ENCODE measurements around the gene RPUSD1. TPM values are rescaled to one million over a fixed set of nuclear protein-coding genes. Genes with fewer than 3 reads are reported as not detected.

RPUSD1 gene
- total RNA-seq, 1 experiment from 2014 or later: 72.6 TPM

DNA sequence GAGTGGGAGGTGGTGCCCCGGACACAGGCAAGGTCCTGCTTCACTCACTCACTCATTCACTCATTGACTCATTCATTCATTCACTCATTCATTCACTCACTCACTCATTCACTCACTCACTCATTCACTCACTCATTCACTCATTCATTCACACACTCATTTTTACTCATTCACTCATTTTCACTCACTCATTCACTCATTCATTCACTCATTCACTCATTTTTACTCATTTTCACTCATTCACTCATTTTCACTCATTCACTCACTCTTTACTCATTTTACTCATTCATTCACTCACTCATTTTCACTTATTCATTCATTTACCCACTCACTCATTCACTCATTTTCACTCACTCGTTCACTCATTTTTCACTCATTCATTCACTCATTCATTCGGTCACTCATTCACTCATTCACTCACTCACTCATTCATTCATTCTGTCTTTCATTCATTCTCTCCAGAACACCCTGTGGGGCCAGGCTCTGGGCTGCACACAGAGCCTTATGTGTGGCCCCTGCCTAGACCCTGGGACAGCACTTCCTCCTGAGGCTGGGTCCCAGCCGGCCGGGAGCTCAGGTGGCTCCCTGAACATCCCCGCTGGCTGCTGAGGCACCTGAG lies 9.2 kb downstream of the RPUSD1 start:
- no peak for TF ChIP-seq EZH2 (IDR thresholded peaks at IDR 0.05; ENCODE audit: low read length, unreplicated experiment)
- no peak for TF ChIP-seq EZH2phosphoT487 (IDR thresholded peaks at IDR 0.05; ENCODE audit: borderline replicate concordance, low read length)
- TF ChIP-seq, protein P1, sequence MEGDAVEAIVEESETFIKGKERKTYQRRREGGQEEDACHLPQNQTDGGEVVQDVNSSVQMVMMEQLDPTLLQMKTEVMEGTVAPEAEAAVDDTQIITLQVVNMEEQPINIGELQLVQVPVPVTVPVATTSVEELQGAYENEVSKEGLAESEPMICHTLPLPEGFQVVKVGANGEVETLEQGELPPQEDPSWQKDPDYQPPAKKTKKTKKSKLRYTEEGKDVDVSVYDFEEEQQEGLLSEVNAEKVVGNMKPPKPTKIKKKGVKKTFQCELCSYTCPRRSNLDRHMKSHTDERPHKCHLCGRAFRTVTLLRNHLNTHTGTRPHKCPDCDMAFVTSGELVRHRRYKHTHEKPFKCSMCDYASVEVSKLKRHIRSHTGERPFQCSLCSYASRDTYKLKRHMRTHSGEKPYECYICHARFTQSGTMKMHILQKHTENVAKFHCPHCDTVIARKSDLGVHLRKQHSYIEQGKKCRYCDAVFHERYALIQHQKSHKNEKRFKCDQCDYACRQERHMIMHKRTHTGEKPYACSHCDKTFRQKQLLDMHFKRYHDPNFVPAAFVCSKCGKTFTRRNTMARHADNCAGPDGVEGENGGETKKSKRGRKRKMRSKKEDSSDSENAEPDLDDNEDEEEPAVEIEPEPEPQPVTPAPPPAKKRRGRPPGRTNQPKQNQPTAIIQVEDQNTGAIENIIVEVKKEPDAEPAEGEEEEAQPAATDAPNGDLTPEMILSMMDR (conservative IDR thresholded peaks at IDR 0.05; ENCODE audit: low read depth, low read length): no peak
- Histone ChIP-seq H3K4me3 (ENCODE audit: low read length) (no peak overlapping the region), H3K79me2 (ENCODE audit: low read length) (no peaks in the 10 kb centered on the region), H3K4me1 (ENCODE audit: insufficient read depth, low read length) (peaks cover 13% of the 10 kb centered on the region), H3K36me3 (ENCODE audit: low read depth, low read length) (no peaks in the 10 kb centered on the region), H3F3A (ENCODE audit: low read length, unreplicated experiment) (no peaks in the 10 kb centered on the region), H2AFZ (ENCODE audit: low read length) (no peak overlapping the region), H3K9ac (ENCODE audit: low read length) (no peak overlapping the region), H3K4me2 (ENCODE audit: low read length) (no peak overlapping the region), H3K9me2 (replicated peaks; ENCODE audit: low read length) (no peaks in the 10 kb centered on the region), H3K27me3 (ENCODE audit: low read length) (no peaks in the 10 kb centered on the region), H3K27ac (ENCODE audit: low read length) (no peak overlapping the region), H4K20me1 (ENCODE audit: low read length) (no peaks in the 10 kb centered on the region), H3K9me3 (ENCODE audit: low read length) (no peaks in the 10 kb centered on the region)
- ChIA-PET POLR2A (ENCODE audit: unreplicated experiment) (interaction anchor here (0.6 kb wide), 1 partner anchor 30 kb away, joined by 6 read pairs; no protein-coding TSS in a partner anchor), CTCF (no interaction called here)
- BruUV-seq (replicated peaks): no TSS peak
- intact Hi-C loops (cut with micrococcal nuclease): no loop called here
- ATAC-seq (no peak), DNase-seq (no peak)

DNA sequence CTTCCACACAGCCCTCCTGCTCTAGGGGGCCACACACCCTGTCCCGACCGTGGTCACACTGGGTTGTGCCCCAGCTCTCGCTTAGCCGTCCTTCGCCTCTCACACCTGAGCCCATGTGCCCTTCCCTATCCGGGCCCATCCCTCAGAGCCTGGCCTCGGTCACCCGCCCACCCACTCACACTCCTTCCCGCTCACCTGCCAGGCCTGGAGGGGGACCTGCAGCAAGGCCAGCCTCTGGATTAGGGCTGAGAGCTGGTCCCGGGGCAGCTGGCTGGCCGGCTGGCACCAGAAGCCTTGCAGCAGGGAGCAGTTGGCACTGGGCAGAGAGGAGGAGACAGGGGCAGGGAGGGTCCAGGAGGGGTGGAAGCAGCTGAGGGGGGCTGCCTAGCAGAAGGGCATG lies 9.7 kb downstream of the RPUSD1 start:
- H3K9ac ChIP-seq (ENCODE audit: low read length): no peak overlapping the region
- no peak overlapping the region for H3K4me3 ChIP-seq (ENCODE audit: low read length)
- H2AFZ ChIP-seq (ENCODE audit: low read length): no peak overlapping the region
- no peak overlapping the region for H3K4me2 ChIP-seq (ENCODE audit: low read length)
- peaks cover 7% of the 10 kb centered on the region for H3K4me1 ChIP-seq (ENCODE audit: insufficient read depth, low read length)
- H3K9me3 ChIP-seq (ENCODE audit: low read length): no peaks in the 10 kb centered on the region
- BruUV-seq (replicated peaks): no TSS peak
- H3K9me2 ChIP-seq (replicated peaks; ENCODE audit: low read length): no peaks in the 10 kb centered on the region
- H3K79me2 ChIP-seq (ENCODE audit: low read length): no peaks in the 10 kb centered on the region
- intact Hi-C loops (cut with micrococcal nuclease): no loop called here
- no peaks in the 10 kb centered on the region for H3F3A ChIP-seq (ENCODE audit: low read length, unreplicated experiment)
- no peaks in the 10 kb centered on the region for H4K20me1 ChIP-seq (ENCODE audit: low read length)
- ATAC-seq: no peak
- no peaks in the 10 kb centered on the region for H3K36me3 ChIP-seq (ENCODE audit: low read depth, low read length)
- no peak overlapping the region for H3K27ac ChIP-seq (ENCODE audit: low read length)
- H3K27me3 ChIP-seq (ENCODE audit: low read length): no peaks in the 10 kb centered on the region
- no peak for DNase-seq
- CTCF ChIA-PET: interaction anchor here (0.6 kb wide), 1 partner anchor 586 kb away, joined by 10 read pairs; no protein-coding TSS in a partner anchor
- TF ChIP-seq, protein P1 (conservative IDR thresholded peaks at IDR 0.05; ENCODE audit: low read depth, low read length): no peak
- TF ChIP-seq EZH2 (IDR thresholded peaks at IDR 0.05; ENCODE audit: low read length, unreplicated experiment) (no peak), EZH2phosphoT487 (IDR thresholded peaks at IDR 0.05; ENCODE audit: borderline replicate concordance, low read length) (no peak)
- POLR2A ChIA-PET (ENCODE audit: unreplicated experiment): no interaction called here

DNA sequence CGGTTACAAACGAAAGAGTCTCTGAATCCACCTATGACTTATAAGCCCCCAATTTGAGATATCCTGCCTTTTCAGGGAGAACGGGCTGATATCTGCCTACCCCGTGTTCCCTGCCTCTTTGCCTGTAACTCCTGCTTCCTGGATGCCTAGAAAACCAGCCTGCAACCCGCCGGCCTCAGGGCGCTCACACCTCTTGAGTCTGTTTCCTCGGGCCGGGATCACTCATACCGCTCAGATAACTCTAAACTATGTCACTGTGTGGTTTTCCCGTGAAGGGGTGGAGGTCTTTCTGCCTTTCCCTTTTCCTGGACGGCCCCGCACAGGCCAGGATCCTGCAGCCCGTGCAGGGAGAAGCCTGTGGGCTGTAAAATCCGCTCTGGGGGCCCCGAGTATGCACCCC lies 10.4 kb downstream of the RPUSD1 start:
- H3K9me2 ChIP-seq (replicated peaks; ENCODE audit: low read length): no peaks in the 10 kb centered on the region
- no peaks in the 10 kb centered on the region for H3F3A ChIP-seq (ENCODE audit: low read length, unreplicated experiment)
- DNase-seq (peak; percentile 27), ATAC-seq (peak; percentile 48; the same call in 1 of the 2 replicates)
- H3K27ac ChIP-seq (ENCODE audit: low read length): no peak overlapping the region
- peaks cover under 1% of the 10 kb centered on the region for H3K4me1 ChIP-seq (ENCODE audit: insufficient read depth, low read length)
- no peak overlapping the region for H3K4me3 ChIP-seq (ENCODE audit: low read length)
- TF ChIP-seq EZH2 (IDR thresholded peaks at IDR 0.05; ENCODE audit: low read length, unreplicated experiment): no peak
- TF ChIP-seq, protein P1 (conservative IDR thresholded peaks at IDR 0.05; ENCODE audit: low read depth, low read length): no peak
- TF ChIP-seq EZH2phosphoT487 (IDR thresholded peaks at IDR 0.05; ENCODE audit: borderline replicate concordance, low read length): no peak
- no peaks in the 10 kb centered on the region for H3K79me2 ChIP-seq (ENCODE audit: low read length)
- H3K27me3 ChIP-seq (ENCODE audit: low read length): no peaks in the 10 kb centered on the region
- intact Hi-C loops (cut with micrococcal nuclease): no loop called here
- BruUV-seq (replicated peaks): no TSS peak
- no peak overlapping the region for H3K9ac ChIP-seq (ENCODE audit: low read length)
- peak overlapping the region; percentile 50; the same call in 1 of the 2 replicates for H2AFZ ChIP-seq (ENCODE audit: low read length)
- POLR2A ChIA-PET (ENCODE audit: unreplicated experiment): no interaction called here
- no peaks in the 10 kb centered on the region for H4K20me1 ChIP-seq (ENCODE audit: low read length)
- H3K36me3 ChIP-seq (ENCODE audit: low read depth, low read length): no peaks in the 10 kb centered on the region
- CTCF ChIA-PET: interaction anchor here (0.6 kb wide), 1 partner anchor 587 kb away, joined by 10 read pairs; no protein-coding TSS in a partner anchor
- peak overlapping the region; percentile 13; the same call in 1 of the 2 replicates for H3K4me2 ChIP-seq (ENCODE audit: low read length)
- no peaks in the 10 kb centered on the region for H3K9me3 ChIP-seq (ENCODE audit: low read length)

Data from PC-3 (cell line).